OCI-LY1 (cell line): ENCODE results near the gene GRB10.

Experiments
- EZH2 ChIP-seq: fragments of 200-600 bp; sonication (generic), shearing (Covaris generic); IDR thresholded peaks from 2 replicates; pipeline ENCODE4 v1.8.0; 2017; ENCODE audit warnings: borderline replicate concordance, mixed run types, mild to moderate bottlenecking, antibody characterized with exemption, low read length, moderate library complexity, mixed read lengths
- TF ChIP-seq, protein P1 (sequence below): fragments of 200-600 bp; sonication (generic), shearing (Covaris generic); IDR thresholded peaks from 2 replicates; pipeline ENCODE4 v1.5.1; 2017; ENCODE audit warnings: mild to moderate bottlenecking, antibody characterized with exemption, low read length, moderate library complexity, mixed read lengths

DNA sequence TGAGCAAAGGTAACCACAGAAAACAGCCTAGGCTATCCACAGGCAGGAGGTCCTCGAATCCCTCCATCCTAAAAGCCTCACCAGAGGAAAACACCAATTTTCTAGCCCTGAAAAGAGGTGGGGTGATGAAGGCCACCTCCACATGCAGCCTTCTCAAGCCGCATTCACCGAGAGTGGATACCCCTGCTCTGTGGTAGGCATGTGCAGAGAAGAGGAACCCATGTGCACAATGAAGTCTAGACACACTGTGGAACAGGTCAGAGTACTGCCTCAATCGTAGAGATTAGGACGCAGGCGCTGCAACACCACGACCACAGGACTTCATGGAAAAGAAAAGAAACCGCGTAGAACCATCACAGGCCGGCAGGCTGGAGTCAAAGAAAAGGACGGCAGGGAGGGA lies 38.8 kb downstream of the GRB10 start:
- TF ChIP-seq, protein P1, sequence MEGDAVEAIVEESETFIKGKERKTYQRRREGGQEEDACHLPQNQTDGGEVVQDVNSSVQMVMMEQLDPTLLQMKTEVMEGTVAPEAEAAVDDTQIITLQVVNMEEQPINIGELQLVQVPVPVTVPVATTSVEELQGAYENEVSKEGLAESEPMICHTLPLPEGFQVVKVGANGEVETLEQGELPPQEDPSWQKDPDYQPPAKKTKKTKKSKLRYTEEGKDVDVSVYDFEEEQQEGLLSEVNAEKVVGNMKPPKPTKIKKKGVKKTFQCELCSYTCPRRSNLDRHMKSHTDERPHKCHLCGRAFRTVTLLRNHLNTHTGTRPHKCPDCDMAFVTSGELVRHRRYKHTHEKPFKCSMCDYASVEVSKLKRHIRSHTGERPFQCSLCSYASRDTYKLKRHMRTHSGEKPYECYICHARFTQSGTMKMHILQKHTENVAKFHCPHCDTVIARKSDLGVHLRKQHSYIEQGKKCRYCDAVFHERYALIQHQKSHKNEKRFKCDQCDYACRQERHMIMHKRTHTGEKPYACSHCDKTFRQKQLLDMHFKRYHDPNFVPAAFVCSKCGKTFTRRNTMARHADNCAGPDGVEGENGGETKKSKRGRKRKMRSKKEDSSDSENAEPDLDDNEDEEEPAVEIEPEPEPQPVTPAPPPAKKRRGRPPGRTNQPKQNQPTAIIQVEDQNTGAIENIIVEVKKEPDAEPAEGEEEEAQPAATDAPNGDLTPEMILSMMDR: no peak
- no peak for TF ChIP-seq EZH2
